ENCODE measurements around the gene PRPSAP2. TPM values are rescaled to one million over a fixed set of nuclear protein-coding genes. Genes with fewer than 3 reads are reported as not detected.

Gene PRPSAP2
- polyA plus RNA-seq, 1 donor, result 49.5 TPM

GRCh38 chr17:18877104-18877645 is 19.2 kb downstream of the PRPSAP2 start:
- Histone ChIP-seq H3K9me3 (ENCODE audit: control insufficient read depth, low read depth, low read length) (no peaks in the 10 kb centered on the region), H3K36me3 (ENCODE audit: control insufficient read depth, insufficient read depth, low read length) (peaks cover 74% of the 10 kb centered on the region), H3K27ac (ENCODE audit: low read length) (no peak overlapping the region), H3K4me3 (ENCODE audit: low read length) (no peak overlapping the region), H3K4me1 (ENCODE audit: control insufficient read depth, insufficient read depth, low read length) (no peaks in the 10 kb centered on the region), H3K27me3 (ENCODE audit: control insufficient read depth, insufficient read depth, low read length) (no peaks in the 10 kb centered on the region)
- DNase-seq, result no peak
- WGBS (ENCODE audit: insufficient coverage, low lambda C conversion rate), result 100% methylated on average over 2 of the region's 6 CpGs

- DNase-seq, result no peak
- no peak overlapping the region for H3K27ac ChIP-seq (ENCODE audit: low read length)
- WGBS (ENCODE audit: insufficient coverage, low lambda C conversion rate), result 100% methylated on average over 4 of the region's 9 CpGs
- H3K4me1 ChIP-seq (ENCODE audit: control insufficient read depth, insufficient read depth, low read length), result no peaks in the 10 kb centered on the region
- H3K4me3 ChIP-seq (ENCODE audit: low read length), result no peak overlapping the region
- no peaks in the 10 kb centered on the region for H3K27me3 ChIP-seq (ENCODE audit: control insufficient read depth, insufficient read depth, low read length)
- peaks cover 55% of the 10 kb centered on the region for H3K36me3 ChIP-seq (ENCODE audit: control insufficient read depth, insufficient read depth, low read length)
- H3K9me3 ChIP-seq (ENCODE audit: control insufficient read depth, low read depth, low read length), result no peaks in the 10 kb centered on the region
These were observed 30.9 kb downstream of the PRPSAP2 start for GRCh38 chr17:18888766-18889290.

GRCh38 chr17:18889658-18890057 is 31.7 kb downstream of the PRPSAP2 start:
- WGBS (ENCODE audit: insufficient coverage, low lambda C conversion rate), result 88% methylated on average over 2 of the region's 5 CpGs
- H3K4me3 ChIP-seq (ENCODE audit: low read length), result no peak overlapping the region
- peaks cover 52% of the 10 kb centered on the region for H3K36me3 ChIP-seq (ENCODE audit: control insufficient read depth, insufficient read depth, low read length)
- H3K27ac ChIP-seq (ENCODE audit: low read length), result no peak overlapping the region
- no peak for DNase-seq
- no peaks in the 10 kb centered on the region for H3K4me1 ChIP-seq (ENCODE audit: control insufficient read depth, insufficient read depth, low read length)
- no peaks in the 10 kb centered on the region for H3K9me3 ChIP-seq (ENCODE audit: control insufficient read depth, low read depth, low read length)
- no peaks in the 10 kb centered on the region for H3K27me3 ChIP-seq (ENCODE audit: control insufficient read depth, insufficient read depth, low read length)

- H3K27ac ChIP-seq (ENCODE audit: low read length), result no peak overlapping the region
- DNase-seq, result no peak
- peaks cover 50% of the 10 kb centered on the region for H3K36me3 ChIP-seq (ENCODE audit: control insufficient read depth, insufficient read depth, low read length)
- no peaks in the 10 kb centered on the region for H3K9me3 ChIP-seq (ENCODE audit: control insufficient read depth, low read depth, low read length)
- WGBS (ENCODE audit: insufficient coverage, low lambda C conversion rate), result no CpG with 5 or more reads among the region's 6 CpGs
- no peak overlapping the region for H3K4me3 ChIP-seq (ENCODE audit: low read length)
- no peaks in the 10 kb centered on the region for H3K27me3 ChIP-seq (ENCODE audit: control insufficient read depth, insufficient read depth, low read length)
- H3K4me1 ChIP-seq (ENCODE audit: control insufficient read depth, insufficient read depth, low read length), result no peaks in the 10 kb centered on the region
These were observed 33.6 kb downstream of the PRPSAP2 start for GRCh38 chr17:18891541-18891940.

- H3K4me1 ChIP-seq (ENCODE audit: control insufficient read depth, insufficient read depth, low read length), result peaks cover 14% of the 10 kb centered on the region
- no peak for DNase-seq
- H3K4me3 ChIP-seq (ENCODE audit: low read length), result no peak overlapping the region
- no peaks in the 10 kb centered on the region for H3K9me3 ChIP-seq (ENCODE audit: control insufficient read depth, low read depth, low read length)
- WGBS (ENCODE audit: insufficient coverage, low lambda C conversion rate), result no CpG with 5 or more reads among the region's 1 CpG
- no peak overlapping the region for H3K27ac ChIP-seq (ENCODE audit: low read length)
- peaks cover 47% of the 10 kb centered on the region for H3K36me3 ChIP-seq (ENCODE audit: control insufficient read depth, insufficient read depth, low read length)
- H3K27me3 ChIP-seq (ENCODE audit: control insufficient read depth, insufficient read depth, low read length), result no peaks in the 10 kb centered on the region
These were observed 38.2 kb downstream of the PRPSAP2 start for GRCh38 chr17:18896146-18896545.

- no peak for DNase-seq
- Histone ChIP-seq H3K4me1 (ENCODE audit: control insufficient read depth, insufficient read depth, low read length) (peaks cover 21% of the 10 kb centered on the region), H3K27ac (ENCODE audit: low read length) (no peak overlapping the region), H3K9me3 (ENCODE audit: control insufficient read depth, low read depth, low read length) (no peaks in the 10 kb centered on the region), H3K27me3 (ENCODE audit: control insufficient read depth, insufficient read depth, low read length) (no peaks in the 10 kb centered on the region), H3K4me3 (ENCODE audit: low read length) (no peak overlapping the region), H3K36me3 (ENCODE audit: control insufficient read depth, insufficient read depth, low read length) (peaks cover 40% of the 10 kb centered on the region)
- no CpG with 5 or more reads among the region's 2 CpGs for WGBS (ENCODE audit: insufficient coverage, low lambda C conversion rate)
These were observed 39.0 kb downstream of the PRPSAP2 start for GRCh38 chr17:18896947-18897346.

GRCh38 chr17:18904482-18904881 is 46.6 kb downstream of the PRPSAP2 start:
- peaks cover 35% of the 10 kb centered on the region for H3K36me3 ChIP-seq (ENCODE audit: control insufficient read depth, insufficient read depth, low read length)
- no peak overlapping the region for H3K4me3 ChIP-seq (ENCODE audit: low read length)

GRCh38 chr17:18905226-18905625 is 47.3 kb downstream of the PRPSAP2 start:
- Histone ChIP-seq H3K4me3 (ENCODE audit: low read length) (no peak overlapping the region), H3K9me3 (ENCODE audit: control insufficient read depth, low read depth, low read length) (no peaks in the 10 kb centered on the region), H3K27ac (ENCODE audit: low read length) (no peak overlapping the region), H3K27me3 (ENCODE audit: control insufficient read depth, insufficient read depth, low read length) (no peaks in the 10 kb centered on the region), H3K4me1 (ENCODE audit: control insufficient read depth, insufficient read depth, low read length) (peaks cover 17% of the 10 kb centered on the region), H3K36me3 (ENCODE audit: control insufficient read depth, insufficient read depth, low read length) (peaks cover 33% of the 10 kb centered on the region)
- no CpG with 5 or more reads among the region's 5 CpGs for WGBS (ENCODE audit: insufficient coverage, low lambda C conversion rate)
- no peak for DNase-seq

More at GRCh38 chr17:18904482-18904881, 46.6 kb downstream of the PRPSAP2 start:
- no peak for DNase-seq
- H3K4me1 ChIP-seq (ENCODE audit: control insufficient read depth, insufficient read depth, low read length), result peaks cover 23% of the 10 kb centered on the region
- H3K27me3 ChIP-seq (ENCODE audit: control insufficient read depth, insufficient read depth, low read length), result no peaks in the 10 kb centered on the region
- 80% methylated on average over 1 of the region's 5 CpGs for WGBS (ENCODE audit: insufficient coverage, low lambda C conversion rate)
- H3K27ac ChIP-seq (ENCODE audit: low read length), result no peak overlapping the region
- H3K9me3 ChIP-seq (ENCODE audit: control insufficient read depth, low read depth, low read length), result no peaks in the 10 kb centered on the region

GRCh38 chr17:18910326-18910725 is 52.4 kb downstream of the PRPSAP2 start:
- Histone ChIP-seq H3K4me3 (ENCODE audit: low read length) (no peak overlapping the region), H3K4me1 (ENCODE audit: control insufficient read depth, insufficient read depth, low read length) (no peaks in the 10 kb centered on the region), H3K9me3 (ENCODE audit: control insufficient read depth, low read depth, low read length) (no peaks in the 10 kb centered on the region), H3K27ac (ENCODE audit: low read length) (no peak overlapping the region), H3K27me3 (ENCODE audit: control insufficient read depth, insufficient read depth, low read length) (no peaks in the 10 kb centered on the region), H3K36me3 (ENCODE audit: control insufficient read depth, insufficient read depth, low read length) (peaks cover 50% of the 10 kb centered on the region)
- no peak for DNase-seq
- WGBS (ENCODE audit: insufficient coverage, low lambda C conversion rate), result 100% methylated on average over 2 of the region's 5 CpGs

- no peaks in the 10 kb centered on the region for H3K4me1 ChIP-seq (ENCODE audit: control insufficient read depth, insufficient read depth, low read length)
These were observed 53.0 kb downstream of the PRPSAP2 start for GRCh38 chr17:18910881-18911280.

More at GRCh38 chr17:18910881-18911280, 53.0 kb downstream of the PRPSAP2 start:
- peaks cover 54% of the 10 kb centered on the region for H3K36me3 ChIP-seq (ENCODE audit: control insufficient read depth, insufficient read depth, low read length)
- 100% methylated on average over 1 of the region's 6 CpGs for WGBS (ENCODE audit: insufficient coverage, low lambda C conversion rate)
- no peak overlapping the region for H3K27ac ChIP-seq (ENCODE audit: low read length)
- H3K4me3 ChIP-seq (ENCODE audit: low read length), result no peak overlapping the region
- H3K27me3 ChIP-seq (ENCODE audit: control insufficient read depth, insufficient read depth, low read length), result no peaks in the 10 kb centered on the region
- H3K9me3 ChIP-seq (ENCODE audit: control insufficient read depth, low read depth, low read length), result no peaks in the 10 kb centered on the region
- DNase-seq, result no peak

All from large intestine (tissue), 3 donors.